Left lung (tissue), 14 donors: ENCODE measurements around the gene FAM120A. TPM values are rescaled to one million over a fixed set of nuclear protein-coding genes. Genes with fewer than 3 reads are reported as not detected.

Source experiments
- ATAC-seq: fragments of 200-7000 bp; cut with Tn5 transposase; one replicate; pipeline ENCODE4 v1.9.1; 2020; ENCODE audit warnings: moderate library complexity
- DNase-seq, 4 donors: peaks; one replicate each; pipeline ENCODE4 v3.0.0-alpha.2; 2013 to 2020
- H3K27ac ChIP-seq, 2 donors: fragments of 200-600 bp; sonication (generic) in 1 of 2; one replicate each; pipeline versions ENCODE4 v1.5.0 to v1.8.0; 2020 to 2021
- H3K27me3 ChIP-seq, 2 donors: fragments of 200-600 bp; sonication (generic) in 1 of 2; one replicate each; pipeline versions ENCODE4 v1.5.0 to v1.8.0; 2020 to 2021
- H3K36me3 ChIP-seq, 2 donors: fragments of 200-600 bp; sonication (generic) in 1 of 2; one replicate each; pipeline versions ENCODE4 v1.5.0 to v1.8.0; 2020 to 2021
- H3K4me1 ChIP-seq, 2 donors: fragments of 200-600 bp; one replicate each; pipeline ENCODE4 v1.8.0; 2021
- H3K4me3 ChIP-seq, 2 donors: fragments of 200-600 bp; sonication (generic) in 1 of 2; one replicate each; pipeline versions ENCODE4 v1.5.0 to v1.8.0; 2020 to 2021; ENCODE audit warnings: mild to moderate bottlenecking in 1 of 2
- H3K9me3 ChIP-seq, 2 donors: fragments of 200-600 bp; sonication (generic) in 1 of 2; one replicate each; pipeline versions ENCODE4 v1.5.0 to v1.8.0; 2020 to 2021
- intact Hi-C, 2 donors: fragments of 100-400 bp; cut with DNase I; formaldehyde crosslinking; loops; one replicate each; pipeline versions ENCODE4 v1.11.2 to v1.14.2; 2022
- long read RNA-seq, 12 donors: library from polyadenylated mRNA in 2 of 12; unstranded in 2 of 12; transcript quantifications; one replicate each; pipeline ENCODE4 v2.0.0 and lab custom pipeline, GENCODE V29; 2019 to 2026
- polyA plus RNA-seq, 6 donors: library from polyadenylated mRNA; unstranded; fragments of 120-200 nt; gene quantifications; one replicate each; pipeline ENCODE4 v1.2.1, GENCODE V29; 2013; ENCODE audit not compliant: insufficient read length in 6 of 6
- total RNA-seq, 2 donors: library from RNA; stranded (reverse); fragmentation: NEBNext Ultra II Directional; extraction: Animal tissue kit (Norgen Biotek cat#: 25700); gene quantifications; one replicate each; pipeline ENCODE4 v1.2.1, GENCODE V29; 2021
- TF ChIP-seq, protein P1 (sequence below), 2 donors: fragments of 200-600 bp; sonication (generic) in 1 of 2; IDR thresholded peaks; one replicate each; pipeline versions ENCODE4 v1.5.0 to v1.8.0; 2021; ENCODE audit warnings: antibody characterized with exemption in 2 of 2
- donor health status: DM: no; HTN: yes; CAD: no.
- donor health status: DM: no; HTN: no; CAD: no.

FAM120A gene, protein sequence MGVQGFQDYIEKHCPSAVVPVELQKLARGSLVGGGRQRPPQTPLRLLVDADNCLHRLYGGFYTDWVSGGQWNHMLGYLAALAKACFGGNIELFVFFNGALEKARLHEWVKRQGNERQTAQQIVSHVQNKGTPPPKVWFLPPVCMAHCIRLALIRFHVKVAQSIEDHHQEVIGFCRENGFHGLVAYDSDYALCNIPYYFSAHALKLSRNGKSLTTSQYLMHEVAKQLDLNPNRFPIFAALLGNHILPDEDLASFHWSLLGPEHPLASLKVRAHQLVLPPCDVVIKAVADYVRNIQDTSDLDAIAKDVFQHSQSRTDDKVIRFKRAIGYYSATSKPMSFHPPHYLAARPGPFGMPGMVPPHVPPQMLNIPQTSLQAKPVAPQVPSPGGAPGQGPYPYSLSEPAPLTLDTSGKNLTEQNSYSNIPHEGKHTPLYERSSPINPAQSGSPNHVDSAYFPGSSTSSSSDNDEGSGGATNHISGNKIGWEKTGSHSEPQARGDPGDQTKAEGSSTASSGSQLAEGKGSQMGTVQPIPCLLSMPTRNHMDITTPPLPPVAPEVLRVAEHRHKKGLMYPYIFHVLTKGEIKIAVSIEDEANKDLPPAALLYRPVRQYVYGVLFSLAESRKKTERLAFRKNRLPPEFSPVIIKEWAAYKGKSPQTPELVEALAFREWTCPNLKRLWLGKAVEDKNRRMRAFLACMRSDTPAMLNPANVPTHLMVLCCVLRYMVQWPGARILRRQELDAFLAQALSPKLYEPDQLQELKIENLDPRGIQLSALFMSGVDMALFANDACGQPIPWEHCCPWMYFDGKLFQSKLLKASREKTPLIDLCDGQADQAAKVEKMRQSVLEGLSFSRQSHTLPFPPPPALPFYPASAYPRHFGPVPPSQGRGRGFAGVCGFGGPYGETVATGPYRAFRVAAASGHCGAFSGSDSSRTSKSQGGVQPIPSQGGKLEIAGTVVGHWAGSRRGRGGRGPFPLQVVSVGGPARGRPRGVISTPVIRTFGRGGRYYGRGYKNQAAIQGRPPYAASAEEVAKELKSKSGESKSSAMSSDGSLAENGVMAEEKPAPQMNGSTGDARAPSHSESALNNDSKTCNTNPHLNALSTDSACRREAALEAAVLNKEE
- total RNA-seq, result 100 to 1,000 TPM; 143 to 160 TPM
- 10 to 100 TPM; 61.0 to 87.0 (median 71.3) TPM for polyA plus RNA-seq
- long read RNA-seq, donor 1, full-length matches to known transcripts, result 4 of 33 reads
- long read RNA-seq, donor 1, partial matches to known transcripts, result 29 of 33 reads
- long read RNA-seq, donor 1, other reads (novel, unspliced or antisense), result 0 of 33 reads
- long read RNA-seq, donor 2, full-length matches to known transcripts, result 10 of 36 reads
- long read RNA-seq, donor 2, partial matches to known transcripts, result 26 of 36 reads
- long read RNA-seq, donor 2, other reads (novel, unspliced or antisense), result 0 of 36 reads
- long read RNA-seq, donor 3, full-length matches to known transcripts, result 8 of 16 reads
- long read RNA-seq, donor 3, partial matches to known transcripts, result 8 of 16 reads
- long read RNA-seq, donor 3, other reads (novel, unspliced or antisense), result 0 of 16 reads
- long read RNA-seq, donor 4, partial matches to known transcripts, result 5 of 6 reads
- long read RNA-seq, donor 4, other reads (novel, unspliced or antisense), result 1 of 6 reads
- long read RNA-seq, donor 5, full-length matches to known transcripts, result 3 of 67 reads
- long read RNA-seq, donor 5, partial matches to known transcripts, result 64 of 67 reads
- long read RNA-seq, donor 5, other reads (novel, unspliced or antisense), result 0 of 67 reads
- long read RNA-seq, donor 6, full-length matches to known transcripts, result 2 of 54 reads
- long read RNA-seq, donor 6, partial matches to known transcripts, result 46 of 54 reads
- long read RNA-seq, donor 6, other reads (novel, unspliced or antisense), result 6 of 54 reads
- long read RNA-seq, donor 7, full-length matches to known transcripts, result 2 of 12 reads
- long read RNA-seq, donor 7, partial matches to known transcripts, result 10 of 12 reads
- long read RNA-seq, donor 7, other reads (novel, unspliced or antisense), result 0 of 12 reads
- long read RNA-seq, donor 8, full-length matches to known transcripts, result 7 of 120 reads
- long read RNA-seq, donor 8, partial matches to known transcripts, result 113 of 120 reads
- long read RNA-seq, donor 8, other reads (novel, unspliced or antisense), result 0 of 120 reads
- long read RNA-seq, donor 9, result 0 reads
- long read RNA-seq, donor 10, partial matches to known transcripts, result 2 of 2 reads
- long read RNA-seq, donor 10, other reads (novel, unspliced or antisense), result 0 of 2 reads
- long read RNA-seq, donor 11, full-length matches to known transcripts, result 3 of 21 reads
- long read RNA-seq, donor 11, partial matches to known transcripts, result 18 of 21 reads
- long read RNA-seq, donor 11, other reads (novel, unspliced or antisense), result 0 of 21 reads
- long read RNA-seq, donor 12, full-length matches to known transcripts, result 7 of 23 reads
- long read RNA-seq, donor 12, partial matches to known transcripts, result 16 of 23 reads
- long read RNA-seq, donor 12, other reads (novel, unspliced or antisense), result 0 of 23 reads

DNA sequence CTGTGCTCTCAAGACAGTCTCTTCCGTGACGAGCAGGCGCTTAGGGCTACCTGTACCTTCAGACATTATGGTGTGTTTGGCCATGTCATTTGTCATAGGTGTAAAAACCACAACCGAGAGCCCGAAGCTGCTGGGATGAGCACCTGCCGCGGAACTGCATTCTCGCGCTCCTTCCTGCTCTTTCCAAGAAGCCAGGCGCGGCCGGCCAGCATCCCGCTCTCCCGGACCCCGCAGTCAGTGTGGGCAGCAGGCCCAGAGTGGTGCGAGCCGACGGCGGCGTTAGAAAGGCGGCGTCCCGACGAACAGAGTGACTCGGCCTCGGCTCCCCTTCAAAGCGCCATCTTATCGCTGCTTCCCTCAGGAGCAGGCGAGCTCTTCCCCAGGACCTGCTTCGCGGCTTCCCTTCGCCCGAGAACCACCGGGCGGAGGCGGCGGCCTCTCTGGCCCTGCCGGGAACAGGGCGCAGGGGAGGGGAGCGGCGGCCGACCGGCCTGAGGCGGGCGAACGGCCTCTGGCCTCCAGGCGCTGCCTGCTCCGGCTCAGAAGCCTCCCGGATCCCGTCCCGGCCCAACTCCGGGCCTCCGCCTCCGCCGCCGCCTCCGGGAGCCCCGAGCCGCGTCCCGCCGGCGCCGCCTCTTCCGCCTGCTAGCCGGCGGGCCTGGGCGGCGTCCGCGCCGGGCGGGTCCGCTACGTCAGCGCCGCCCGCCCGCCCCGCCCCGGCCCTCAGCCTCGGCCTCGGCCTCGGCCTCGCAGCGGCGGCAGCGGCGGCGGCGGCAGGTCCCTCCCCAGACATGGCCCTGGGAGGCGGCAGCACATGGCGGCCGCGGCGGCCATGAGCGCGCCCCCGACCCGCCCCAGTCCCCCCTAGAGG lies at the start of gene FAM120A:
Gene FAM120A (plus strand): TSS at position 741 of the 871 bp plus-strand sequence. CDS start 231 bp downstream, outside the sequence.
- peak; percentile 80 for ATAC-seq

DNA sequence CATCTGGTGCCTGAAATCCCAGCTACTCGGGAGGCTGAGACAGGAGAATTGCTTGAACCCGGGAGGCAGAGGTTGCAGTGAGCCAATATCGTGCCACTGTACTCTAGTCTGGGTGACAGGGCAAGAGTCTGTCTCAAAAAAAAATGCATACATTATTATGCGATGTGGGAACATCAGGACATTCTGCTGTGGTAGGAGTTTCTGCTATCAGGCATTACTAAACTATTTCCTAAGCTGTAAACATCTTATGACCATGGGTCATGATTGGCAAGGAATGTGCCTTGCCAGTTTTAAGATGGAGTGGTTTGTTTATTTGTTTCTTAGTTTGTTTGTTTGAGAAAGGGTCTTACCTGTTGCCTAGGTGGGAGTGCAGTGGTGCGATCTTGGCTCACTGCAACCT lies 45.1 kb upstream of the FAM120A start:
- no peak for DNase-seq
- TF ChIP-seq, protein P1, sequence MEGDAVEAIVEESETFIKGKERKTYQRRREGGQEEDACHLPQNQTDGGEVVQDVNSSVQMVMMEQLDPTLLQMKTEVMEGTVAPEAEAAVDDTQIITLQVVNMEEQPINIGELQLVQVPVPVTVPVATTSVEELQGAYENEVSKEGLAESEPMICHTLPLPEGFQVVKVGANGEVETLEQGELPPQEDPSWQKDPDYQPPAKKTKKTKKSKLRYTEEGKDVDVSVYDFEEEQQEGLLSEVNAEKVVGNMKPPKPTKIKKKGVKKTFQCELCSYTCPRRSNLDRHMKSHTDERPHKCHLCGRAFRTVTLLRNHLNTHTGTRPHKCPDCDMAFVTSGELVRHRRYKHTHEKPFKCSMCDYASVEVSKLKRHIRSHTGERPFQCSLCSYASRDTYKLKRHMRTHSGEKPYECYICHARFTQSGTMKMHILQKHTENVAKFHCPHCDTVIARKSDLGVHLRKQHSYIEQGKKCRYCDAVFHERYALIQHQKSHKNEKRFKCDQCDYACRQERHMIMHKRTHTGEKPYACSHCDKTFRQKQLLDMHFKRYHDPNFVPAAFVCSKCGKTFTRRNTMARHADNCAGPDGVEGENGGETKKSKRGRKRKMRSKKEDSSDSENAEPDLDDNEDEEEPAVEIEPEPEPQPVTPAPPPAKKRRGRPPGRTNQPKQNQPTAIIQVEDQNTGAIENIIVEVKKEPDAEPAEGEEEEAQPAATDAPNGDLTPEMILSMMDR (IDR thresholded peaks at IDR 0.05), result no peak
- intact Hi-C loops, result no loop called here
- Histone ChIP-seq H3K4me1 (no peaks in the 10 kb centered on the region), H3K27me3 (no peaks in the 10 kb centered on the region), H3K4me3 (no peak overlapping the region), H3K27ac (no peak overlapping the region), H3K9me3 (no peaks in the 10 kb centered on the region), H3K36me3 (no peaks in the 10 kb centered on the region)
- ATAC-seq, result no peak

More for the DNA sequence above, at the start of gene FAM120A:
- Histone ChIP-seq H3K27ac (peak within 1 kb of the TSS; percentile 97 to 99), H3K4me1 (peaks cover 27 to 43% of the 10 kb centered on the region in 2 donors), H3K36me3 (peaks cover 0 to 30% of the 10 kb centered on the region in 2 donors), H3K4me3 (peak within 1 kb of the TSS; percentile 95 to 98), H3K9me3 (no peaks in the 10 kb centered on the region), H3K27me3 (no peaks in the 10 kb centered on the region)
- intact Hi-C loops, result no loop called here
- TF ChIP-seq, protein P1 (IDR thresholded peaks at IDR 0.05), result no peak
- DNase-seq, result peak; percentile 70 to 95 (median 82)

DNA sequence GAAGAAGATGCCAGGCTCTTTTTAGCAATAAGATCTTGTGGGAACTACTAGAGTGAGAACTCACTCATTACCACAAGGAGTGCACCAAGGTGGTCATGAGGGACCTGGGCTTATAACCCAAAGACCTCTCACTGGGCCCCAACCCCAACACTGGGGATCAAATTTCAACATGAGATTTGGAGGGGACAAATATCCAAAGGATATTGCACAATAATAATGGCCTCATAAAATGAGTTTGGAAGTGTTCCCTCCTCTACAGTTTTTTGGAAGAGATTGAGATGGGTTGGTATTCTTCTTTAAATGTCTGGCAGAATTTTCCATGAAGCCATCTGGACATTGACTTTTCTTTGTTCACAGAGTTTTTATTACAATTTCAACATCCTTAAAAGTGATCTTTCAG lies 38.0 kb upstream of the FAM120A start:
- no peaks in the 10 kb centered on the region for H3K36me3 ChIP-seq
- ATAC-seq, result no peak
- DNase-seq, result no peak
- intact Hi-C loops, result no loop called here
- peaks cover 0 to 15% of the 10 kb centered on the region in 2 donors for H3K9me3 ChIP-seq
- H3K27ac ChIP-seq, result no peak overlapping the region
- no peaks in the 10 kb centered on the region for H3K4me1 ChIP-seq
- H3K27me3 ChIP-seq, result no peaks in the 10 kb centered on the region
- H3K4me3 ChIP-seq, result no peak overlapping the region
- TF ChIP-seq, protein P1 (IDR thresholded peaks at IDR 0.05), result no peak
